ENCODE measurements around the gene STK38. TPM values are rescaled to one million over a fixed set of nuclear protein-coding genes. Genes with fewer than 3 reads are reported as not detected.

The STK38 gene
- total RNA-seq, 1 donor from 2014 or later, result 41.4 TPM

DNA sequence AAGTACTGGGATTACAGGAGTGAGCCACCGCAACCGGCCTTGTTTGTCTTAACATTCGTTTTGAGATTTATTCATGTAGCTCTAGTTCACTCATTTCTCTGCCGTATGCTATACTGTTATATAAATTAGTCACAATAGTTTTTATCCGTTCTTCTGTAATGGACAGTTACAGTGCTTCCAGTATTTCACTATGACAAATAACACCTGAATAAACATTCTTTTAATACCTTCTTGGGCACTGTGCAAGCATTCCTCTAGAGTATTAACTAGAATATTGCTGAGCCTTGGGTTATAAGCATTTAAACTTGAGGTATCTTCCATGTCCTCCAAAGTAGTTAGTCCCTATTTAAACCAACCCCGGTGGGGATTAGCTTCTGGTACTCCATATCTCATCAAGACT, 45.6 kb downstream of the STK38 start:
- peaks cover 29% of the 10 kb centered on the region for H3K36me3 Mint-ChIP-seq (ENCODE audit: low read depth, unreplicated experiment)
- no peak overlapping the region for H3K4me3 Mint-ChIP-seq (ENCODE audit: unreplicated experiment)
- peaks cover 2% of the 10 kb centered on the region for H3K27me3 Mint-ChIP-seq (ENCODE audit: unreplicated experiment)
- TF ChIP-seq CTCF (IDR thresholded peaks at IDR 0.05; ENCODE audit: unreplicated experiment), result no peak
- H3K9me3 Mint-ChIP-seq (ENCODE audit: unreplicated experiment), result no peaks in the 10 kb centered on the region
- no peak overlapping the region for H3K27ac Mint-ChIP-seq (ENCODE audit: unreplicated experiment)
- H3K4me1 Mint-ChIP-seq (ENCODE audit: unreplicated experiment), result peaks cover 9% of the 10 kb centered on the region
- DNase-seq (ENCODE audit: low spot score), result no peak

- peaks cover 2% of the 10 kb centered on the region for H3K27me3 Mint-ChIP-seq (ENCODE audit: unreplicated experiment)
- no peak overlapping the region for H3K27ac Mint-ChIP-seq (ENCODE audit: unreplicated experiment)
- no peaks in the 10 kb centered on the region for H3K9me3 Mint-ChIP-seq (ENCODE audit: unreplicated experiment)
- no peak overlapping the region for H3K4me3 Mint-ChIP-seq (ENCODE audit: unreplicated experiment)
- TF ChIP-seq CTCF (IDR thresholded peaks at IDR 0.05; ENCODE audit: unreplicated experiment), result no peak
- peaks cover 36% of the 10 kb centered on the region for H3K36me3 Mint-ChIP-seq (ENCODE audit: low read depth, unreplicated experiment)
- no peaks in the 10 kb centered on the region for H3K4me1 Mint-ChIP-seq (ENCODE audit: unreplicated experiment)
- no peak for DNase-seq (ENCODE audit: low spot score)
These were observed 47.4 kb downstream of the STK38 start for GRCh38 chr6:36499918-36500317.

- peaks cover 5% of the 10 kb centered on the region for H3K27me3 Mint-ChIP-seq (ENCODE audit: unreplicated experiment)
- no peak for DNase-seq (ENCODE audit: low spot score)
- no peak for TF ChIP-seq CTCF (IDR thresholded peaks at IDR 0.05; ENCODE audit: unreplicated experiment)
- no peak overlapping the region for H3K4me3 Mint-ChIP-seq (ENCODE audit: unreplicated experiment)
- peak overlapping the region; percentile 2 for H3K27ac Mint-ChIP-seq (ENCODE audit: unreplicated experiment)
- H3K4me1 Mint-ChIP-seq (ENCODE audit: unreplicated experiment), result peaks cover 6% of the 10 kb centered on the region
- H3K36me3 Mint-ChIP-seq (ENCODE audit: low read depth, unreplicated experiment), result peaks cover 47% of the 10 kb centered on the region
- no peaks in the 10 kb centered on the region for H3K9me3 Mint-ChIP-seq (ENCODE audit: unreplicated experiment)
These were observed 52.2 kb downstream of the STK38 start for GRCh38 chr6:36495086-36495485.

GRCh38 chr6:36493859-36494258, 53.4 kb downstream of the STK38 start:
- Mint-ChIP-seq H3K36me3 (ENCODE audit: low read depth, unreplicated experiment) (peaks cover 47% of the 10 kb centered on the region), H3K27ac (ENCODE audit: unreplicated experiment) (peak overlapping the region; percentile 15), H3K4me1 (ENCODE audit: unreplicated experiment) (peaks cover 6% of the 10 kb centered on the region), H3K27me3 (ENCODE audit: unreplicated experiment) (peaks cover 5% of the 10 kb centered on the region), H3K4me3 (ENCODE audit: unreplicated experiment) (peak overlapping the region; percentile 7), H3K9me3 (ENCODE audit: unreplicated experiment) (no peaks in the 10 kb centered on the region)
- DNase-seq (ENCODE audit: low spot score), result no peak
- TF ChIP-seq CTCF (IDR thresholded peaks at IDR 0.05; ENCODE audit: unreplicated experiment), result no peak

DNA sequence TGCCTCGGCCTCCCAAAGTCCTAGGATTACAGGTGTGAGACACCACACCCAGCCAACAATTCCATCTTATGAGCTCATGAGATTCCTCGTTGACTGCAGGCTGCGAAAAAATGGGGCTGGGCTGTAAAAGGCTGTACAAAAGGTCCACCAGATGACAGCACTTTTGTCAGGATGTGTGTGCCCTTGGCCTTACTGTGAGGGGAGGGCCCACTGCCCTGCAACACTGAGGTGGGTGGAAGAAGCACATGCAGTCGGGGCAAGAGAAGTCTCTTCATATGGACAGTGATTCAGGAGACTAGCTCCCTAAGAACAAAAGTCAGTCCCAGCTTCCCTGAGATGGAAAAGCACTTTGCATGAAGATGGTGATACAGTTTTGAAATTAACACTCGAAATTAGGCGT, 54.0 kb downstream of the STK38 start:
- peaks cover 6% of the 10 kb centered on the region for H3K4me1 Mint-ChIP-seq (ENCODE audit: unreplicated experiment)
- TF ChIP-seq CTCF (IDR thresholded peaks at IDR 0.05; ENCODE audit: unreplicated experiment), result no peak
- peaks cover 5% of the 10 kb centered on the region for H3K27me3 Mint-ChIP-seq (ENCODE audit: unreplicated experiment)
- no peak overlapping the region for H3K27ac Mint-ChIP-seq (ENCODE audit: unreplicated experiment)
- H3K9me3 Mint-ChIP-seq (ENCODE audit: unreplicated experiment), result no peaks in the 10 kb centered on the region
- peaks cover 47% of the 10 kb centered on the region for H3K36me3 Mint-ChIP-seq (ENCODE audit: low read depth, unreplicated experiment)
- peak overlapping the region; percentile 7 for H3K4me3 Mint-ChIP-seq (ENCODE audit: unreplicated experiment)
- DNase-seq (ENCODE audit: low spot score), result no peak

All from endothelial cell (in vitro differentiated cells).